ENCODE measurements around the gene PTPA. TPM values are rescaled to one million over a fixed set of nuclear protein-coding genes. Genes with fewer than 3 reads are reported as not detected.

The PTPA gene
- polyA plus RNA-seq, 1 donor from 2014 or later, result 62.8 TPM

GRCh38 chr9:129136446-129137035 lies 25.3 kb downstream of the PTPA start:
- no peaks in the 10 kb centered on the region for H4K20me1 ChIP-seq (ENCODE audit: insufficient read depth)
- no peaks in the 10 kb centered on the region for H3K9me2 ChIP-seq (ENCODE audit: insufficient read depth, low read length)
- TF ChIP-seq SMC3 (conservative IDR thresholded peaks at IDR 0.05; ENCODE audit: poor library complexity), result no peak
- TF ChIP-seq TAF1 (IDR thresholded peaks at IDR 0.05; ENCODE audit: low read depth), result no peak
- no peak for TF ChIP-seq MXI1 (conservative IDR thresholded peaks at IDR 0.05; ENCODE audit: poor library complexity, severe bottlenecking)
- no peak for TF ChIP-seq RAD21 (conservative IDR thresholded peaks at IDR 0.05)
- TF ChIP-seq EZH2 (IDR thresholded peaks at IDR 0.05; ENCODE audit: borderline replicate concordance, insufficient read depth, low read length, poor library complexity, severe bottlenecking), result no peak
- no peak for TF ChIP-seq POLR2AphosphoS5 (IDR thresholded peaks at IDR 0.05)
- TF ChIP-seq, protein P1, sequence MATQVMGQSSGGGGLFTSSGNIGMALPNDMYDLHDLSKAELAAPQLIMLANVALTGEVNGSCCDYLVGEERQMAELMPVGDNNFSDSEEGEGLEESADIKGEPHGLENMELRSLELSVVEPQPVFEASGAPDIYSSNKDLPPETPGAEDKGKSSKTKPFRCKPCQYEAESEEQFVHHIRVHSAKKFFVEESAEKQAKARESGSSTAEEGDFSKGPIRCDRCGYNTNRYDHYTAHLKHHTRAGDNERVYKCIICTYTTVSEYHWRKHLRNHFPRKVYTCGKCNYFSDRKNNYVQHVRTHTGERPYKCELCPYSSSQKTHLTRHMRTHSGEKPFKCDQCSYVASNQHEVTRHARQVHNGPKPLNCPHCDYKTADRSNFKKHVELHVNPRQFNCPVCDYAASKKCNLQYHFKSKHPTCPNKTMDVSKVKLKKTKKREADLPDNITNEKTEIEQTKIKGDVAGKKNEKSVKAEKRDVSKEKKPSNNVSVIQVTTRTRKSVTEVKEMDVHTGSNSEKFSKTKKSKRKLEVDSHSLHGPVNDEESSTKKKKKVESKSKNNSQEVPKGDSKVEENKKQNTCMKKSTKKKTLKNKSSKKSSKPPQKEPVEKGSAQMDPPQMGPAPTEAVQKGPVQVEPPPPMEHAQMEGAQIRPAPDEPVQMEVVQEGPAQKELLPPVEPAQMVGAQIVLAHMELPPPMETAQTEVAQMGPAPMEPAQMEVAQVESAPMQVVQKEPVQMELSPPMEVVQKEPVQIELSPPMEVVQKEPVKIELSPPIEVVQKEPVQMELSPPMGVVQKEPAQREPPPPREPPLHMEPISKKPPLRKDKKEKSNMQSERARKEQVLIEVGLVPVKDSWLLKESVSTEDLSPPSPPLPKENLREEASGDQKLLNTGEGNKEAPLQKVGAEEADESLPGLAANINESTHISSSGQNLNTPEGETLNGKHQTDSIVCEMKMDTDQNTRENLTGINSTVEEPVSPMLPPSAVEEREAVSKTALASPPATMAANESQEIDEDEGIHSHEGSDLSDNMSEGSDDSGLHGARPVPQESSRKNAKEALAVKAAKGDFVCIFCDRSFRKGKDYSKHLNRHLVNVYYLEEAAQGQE (IDR thresholded peaks at IDR 0.05; ENCODE audit: borderline replicate concordance), result no peak
- no peak for TF ChIP-seq EP300 (conservative IDR thresholded peaks at IDR 0.05; ENCODE audit: poor library complexity, severe bottlenecking)
- no peak overlapping the region for H3K4me2 ChIP-seq (ENCODE audit: low read length)
- H3K9ac ChIP-seq (ENCODE audit: low read length), result no peak overlapping the region
- H3K79me2 ChIP-seq (replicated peaks; ENCODE audit: insufficient read depth, low read length), result no peaks in the 10 kb centered on the region
- no peaks in the 10 kb centered on the region for H3F3A ChIP-seq (ENCODE audit: insufficient read depth, low read length, poor library complexity, severe bottlenecking)
- H3K4me3 ChIP-seq (ENCODE audit: low read length), result no peak overlapping the region
- H3K36me3 ChIP-seq (ENCODE audit: insufficient read depth, low read length), result no peaks in the 10 kb centered on the region
- no peaks in the 10 kb centered on the region for H3K27me3 ChIP-seq (ENCODE audit: insufficient read depth, low read depth, low read length)
- H3K27ac ChIP-seq (ENCODE audit: low read length), result no peak overlapping the region
- no peak overlapping the region for H2AFZ ChIP-seq (ENCODE audit: low read depth, low read length)
- no peaks in the 10 kb centered on the region for H3K9me3 ChIP-seq (ENCODE audit: low read length)

DNA sequence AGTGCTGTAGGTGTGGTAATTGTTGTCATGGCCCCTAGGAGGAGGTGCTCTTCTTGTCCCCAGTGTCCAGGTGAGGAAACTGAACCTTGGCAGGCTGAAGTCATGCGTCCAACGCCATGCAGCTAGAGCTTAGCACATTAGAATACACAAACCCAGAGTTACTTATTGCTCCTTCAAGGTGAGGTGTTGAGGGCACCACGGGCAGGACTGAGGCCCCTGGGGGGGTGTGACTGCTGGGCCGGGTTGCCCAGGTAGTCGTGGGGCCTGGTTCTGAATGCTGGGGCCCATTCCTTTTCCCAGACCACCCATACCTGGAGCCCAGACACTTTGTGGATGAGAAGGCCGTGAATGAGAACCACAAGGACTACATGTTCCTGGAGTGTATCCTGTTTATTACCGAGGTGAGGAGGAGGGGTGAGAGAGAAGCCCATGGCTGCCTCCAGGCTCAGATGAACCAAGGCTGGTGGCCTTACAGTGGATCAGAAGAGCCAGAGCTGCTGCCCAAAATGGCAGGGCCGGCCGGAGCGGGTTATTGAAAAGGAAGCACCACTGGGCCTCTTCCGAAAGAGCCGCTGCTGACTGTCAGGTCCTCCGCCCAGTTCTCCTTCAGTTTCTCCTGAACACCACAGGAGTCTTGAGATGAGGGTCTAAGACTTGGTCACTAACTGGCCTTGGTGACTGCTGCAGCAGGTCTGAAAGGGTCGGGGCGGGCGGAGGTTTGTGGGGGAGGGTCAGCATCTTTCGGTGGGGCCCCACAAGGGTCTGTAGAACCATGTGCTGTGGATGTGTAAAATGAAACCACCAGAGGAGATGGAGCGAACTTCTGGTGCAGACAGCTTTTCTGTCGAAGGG lies 26.3 kb downstream of the PTPA start:
- Histone ChIP-seq H3K27ac (ENCODE audit: low read length) (no peak overlapping the region), H4K20me1 (ENCODE audit: insufficient read depth) (no peaks in the 10 kb centered on the region), H3K9me3 (ENCODE audit: low read length) (no peaks in the 10 kb centered on the region), H3K27me3 (ENCODE audit: insufficient read depth, low read depth, low read length) (no peaks in the 10 kb centered on the region), H3K79me2 (replicated peaks; ENCODE audit: insufficient read depth, low read length) (no peaks in the 10 kb centered on the region), H3F3A (ENCODE audit: insufficient read depth, low read length, poor library complexity, severe bottlenecking) (no peaks in the 10 kb centered on the region), H3K9me2 (ENCODE audit: insufficient read depth, low read length) (no peaks in the 10 kb centered on the region), H3K9ac (ENCODE audit: low read length) (no peak overlapping the region), H3K4me2 (ENCODE audit: low read length) (no peak overlapping the region), H2AFZ (ENCODE audit: low read depth, low read length) (no peak overlapping the region), H3K4me3 (ENCODE audit: low read length) (no peak overlapping the region), H3K36me3 (ENCODE audit: insufficient read depth, low read length) (no peaks in the 10 kb centered on the region)
- TF ChIP-seq POLR2AphosphoS5 (IDR thresholded peaks at IDR 0.05) (no peak), TAF1 (IDR thresholded peaks at IDR 0.05; ENCODE audit: low read depth) (no peak), CTCF (IDR thresholded peaks at IDR 0.05; ENCODE audit: poor library complexity, severe bottlenecking) (no peak), MXI1 (conservative IDR thresholded peaks at IDR 0.05; ENCODE audit: poor library complexity, severe bottlenecking) (no peak)
